ENCODE results near the gene MYZAP. TPM values are rescaled to one million over a fixed set of nuclear protein-coding genes. Genes with fewer than 3 reads are reported as not detected.

MYZAP gene
- total and polyA plus RNA-seq, 9 of the 15 experiments (the other 6 are each of a cell fraction or from before 2014, with no cell fraction given) = 0.03 TPM; not detected in 8

- ATAC-seq (no peak), FAIRE-seq (no peak), DNase-seq (ENCODE audit: extremely low read depth in 1 of 4, low spot score in 3 of 4) (no peak)
- Histone ChIP-seq H3K27me3 (ENCODE audit: control insufficient read depth in 2 of 2, insufficient read depth in 2 of 2, low read length in 2 of 2) (peaks cover 31 to 33% of the 10 kb centered on the region in 2 experiments), H3K9me1 (ENCODE audit: control insufficient read depth, insufficient read depth, low read length) (no peaks in the 10 kb centered on the region), H3K27ac (ENCODE audit: extremely low read depth, low read depth, low read length) (no peak overlapping the region), H3K9me3 (replicated peaks; ENCODE audit: control insufficient read depth, insufficient read depth, low read depth, low read length) (no peaks in the 10 kb centered on the region), H3K4me3 (no peak overlapping the region), H3K9ac (ENCODE audit: insufficient read depth in 1 of 2, low read depth in 2 of 2, low read length in 2 of 2) (no peak overlapping the region), H3K79me2 (ENCODE audit: control insufficient read depth, insufficient read depth, low read length) (no peaks in the 10 kb centered on the region), H3K4me1 (replicated peaks in 1 of 2; ENCODE audit: control insufficient read depth in 2 of 2, insufficient read depth in 2 of 2, low read length in 2 of 2) (no peaks in the 10 kb centered on the region), H4K20me1 (replicated peaks; ENCODE audit: control insufficient read depth, insufficient read depth, low read length) (no peaks in the 10 kb centered on the region), H3K4me2 (ENCODE audit: insufficient read depth, low read length) (no peak overlapping the region), H2AFZ (ENCODE audit: low read depth, low read length) (no peak overlapping the region), H3K36me3 (ENCODE audit: control insufficient read depth, insufficient read depth, low read length) (no peaks in the 10 kb centered on the region)
- in situ Hi-C loops (cut with MboI) (no loop called here), intact Hi-C loops (cut with micrococcal nuclease) (no loop called here)
- CTCF ChIA-PET (ENCODE audit: low intra/inter-chr PET ratio) = no interaction called here
- TF ChIP-seq RBFOX2 (IDR thresholded peaks at IDR 0.05; ENCODE audit: low read depth, low read length) (no peak), COPS2 (conservative IDR thresholded peaks at IDR 0.05) (no peak), CBX2 (IDR thresholded peaks at IDR 0.05; ENCODE audit: insufficient read depth, low read length, poor library complexity, severe bottlenecking) (peak; percentile 79), CHD1 (IDR thresholded peaks at IDR 0.05; ENCODE audit: low read length) (no peak), ZNF3 (CRISPR knock-in tag; IDR thresholded peaks at IDR 0.05) (no peak), NCOA6 (IDR thresholded peaks at IDR 0.05) (no peak), TBL1XR1 (IDR thresholded peaks at IDR 0.05; ENCODE audit: low read length in 2 of 2) (no peak), GATAD2A (IDR thresholded peaks at IDR 0.05) (no peak), JUN (IDR thresholded peaks at IDR 0.05; ENCODE audit: borderline replicate concordance, low read depth, low read length) (no peak), JUN (CRISPR knock-in tag; IDR thresholded peaks at IDR 0.05; ENCODE audit: borderline replicate concordance) (no peak), LCOR (CRISPR knock-in tag; IDR thresholded peaks at IDR 0.05) (no peak), CBX8 (IDR thresholded peaks at IDR 0.05; ENCODE audit: borderline replicate concordance, extremely low read depth, low read depth, low read length, poor library complexity, severe bottlenecking) (peak; percentile 87), HOMEZ (CRISPR knock-in tag; IDR thresholded peaks at IDR 0.05) (no peak)
- POLR2A ChIA-PET = interaction anchor here (0.6 to 2.2 kb wide), 3 partner anchors 30 to 508 kb away, joined by 3 to 7 read pairs (median 4); partner anchors contain the start of gene POLR2M
- BruUV-seq (replicated peaks) = no TSS peak
- WGBS (ENCODE audit: insufficient coverage, low coverage, missing lambda C conversion rate) = 0% methylated on average over 5 of the region's 5 CpGs
Measured at GRCh38 chr15:57676585-57676984, 84.9 kb downstream of the MYZAP start.
